ENCODE data around the gene CAP2.

CAP2 gene

DNA sequence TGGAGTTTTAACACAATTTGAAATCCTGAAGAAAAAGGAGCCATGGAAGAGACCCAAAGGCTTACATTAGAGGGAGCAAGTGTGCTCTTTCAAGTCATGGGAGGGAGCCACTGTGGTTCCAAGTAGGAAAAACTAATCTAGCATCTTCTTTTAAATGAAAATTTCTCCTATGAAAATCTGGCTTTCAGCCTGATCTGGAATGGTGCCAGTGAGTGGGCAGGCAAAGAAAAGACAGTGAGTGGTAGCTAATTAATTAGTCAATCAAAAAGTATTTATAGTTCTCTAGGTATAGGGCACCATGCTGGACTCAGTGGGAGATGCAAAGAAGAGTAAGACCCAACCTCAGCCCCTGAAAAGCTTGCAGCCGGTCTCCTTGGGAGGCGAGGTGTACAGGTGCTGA lies 21.9 kb downstream of the CAP2 start:
- no peak for ATAC-seq
- TF ChIP-seq ZNF8 (CRISPR knock-in tag; IDR thresholded peaks at IDR 0.05): no peak
- TF ChIP-seq TOX (CRISPR knock-in tag; IDR thresholded peaks at IDR 0.05; ENCODE audit: borderline replicate concordance): no peak

DNA sequence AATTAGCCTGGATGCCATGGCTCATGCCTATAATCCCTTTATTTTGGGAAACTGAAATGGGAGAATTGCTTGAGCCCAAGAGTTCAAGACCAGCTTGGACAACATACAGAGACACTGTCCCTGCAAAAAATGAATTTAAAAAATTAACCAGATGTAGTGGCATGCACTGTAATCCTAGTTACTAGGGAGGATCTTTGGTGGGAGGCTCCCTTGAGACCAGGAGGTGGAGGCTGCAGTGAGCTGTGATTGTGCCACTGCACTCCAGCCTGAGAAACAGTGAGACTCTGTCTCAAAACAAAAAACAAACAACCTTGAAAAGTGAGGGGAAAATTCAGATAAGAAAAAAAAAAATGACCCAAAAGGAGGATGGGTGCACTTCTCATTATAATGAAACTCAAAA lies 23.4 kb downstream of the CAP2 start:
- no peak for ATAC-seq
- no peak for TF ChIP-seq ZNF70 (CRISPR knock-in tag; IDR thresholded peaks at IDR 0.05)
- TF ChIP-seq ZFP30 (CRISPR knock-in tag; IDR thresholded peaks at IDR 0.05): no peak
- TF ChIP-seq, protein P1, sequence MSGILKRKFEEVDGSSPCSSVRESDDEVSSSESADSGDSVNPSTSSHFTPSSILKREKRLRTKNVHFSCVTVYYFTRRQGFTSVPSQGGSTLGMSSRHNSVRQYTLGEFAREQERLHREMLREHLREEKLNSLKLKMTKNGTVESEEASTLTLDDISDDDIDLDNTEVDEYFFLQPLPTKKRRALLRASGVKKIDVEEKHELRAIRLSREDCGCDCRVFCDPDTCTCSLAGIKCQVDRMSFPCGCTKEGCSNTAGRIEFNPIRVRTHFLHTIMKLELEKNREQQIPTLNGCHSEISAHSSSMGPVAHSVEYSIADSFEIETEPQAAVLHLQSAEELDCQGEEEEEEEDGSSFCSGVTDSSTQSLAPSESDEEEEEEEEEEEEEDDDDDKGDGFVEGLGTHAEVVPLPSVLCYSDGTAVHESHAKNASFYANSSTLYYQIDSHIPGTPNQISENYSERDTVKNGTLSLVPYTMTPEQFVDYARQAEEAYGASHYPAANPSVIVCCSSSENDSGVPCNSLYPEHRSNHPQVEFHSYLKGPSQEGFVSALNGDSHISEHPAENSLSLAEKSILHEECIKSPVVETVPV (CRISPR knock-in tag; IDR thresholded peaks at IDR 0.05): no peak
- TF ChIP-seq RARB (CRISPR knock-in tag; IDR thresholded peaks at IDR 0.05): no peak
- no peak for TF ChIP-seq GLIS3 (CRISPR knock-in tag; IDR thresholded peaks at IDR 0.05)
- no peak for TF ChIP-seq TOX (CRISPR knock-in tag; IDR thresholded peaks at IDR 0.05; ENCODE audit: borderline replicate concordance)

DNA sequence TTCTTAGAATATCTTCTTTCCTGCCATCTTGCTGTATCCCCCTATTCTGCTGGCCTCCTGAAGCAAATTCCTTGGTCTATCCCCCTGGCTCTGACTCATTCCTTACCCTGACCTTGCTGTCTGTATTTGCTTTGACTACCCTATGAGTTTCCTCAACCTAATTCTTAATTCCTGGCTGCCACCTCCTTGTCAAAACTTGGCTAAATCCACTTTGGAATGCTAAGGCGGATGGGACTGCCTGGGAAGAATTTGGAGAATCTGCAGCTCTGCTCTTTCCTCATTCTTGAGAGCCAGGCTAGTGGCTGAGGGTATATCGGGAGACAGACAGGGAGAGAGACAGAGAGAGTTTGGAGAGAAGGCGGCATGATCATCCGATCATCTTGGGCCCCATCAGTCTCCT lies 24.4 kb downstream of the CAP2 start:
- ATAC-seq: peak; percentile 94
- TF ChIP-seq, protein P2, sequence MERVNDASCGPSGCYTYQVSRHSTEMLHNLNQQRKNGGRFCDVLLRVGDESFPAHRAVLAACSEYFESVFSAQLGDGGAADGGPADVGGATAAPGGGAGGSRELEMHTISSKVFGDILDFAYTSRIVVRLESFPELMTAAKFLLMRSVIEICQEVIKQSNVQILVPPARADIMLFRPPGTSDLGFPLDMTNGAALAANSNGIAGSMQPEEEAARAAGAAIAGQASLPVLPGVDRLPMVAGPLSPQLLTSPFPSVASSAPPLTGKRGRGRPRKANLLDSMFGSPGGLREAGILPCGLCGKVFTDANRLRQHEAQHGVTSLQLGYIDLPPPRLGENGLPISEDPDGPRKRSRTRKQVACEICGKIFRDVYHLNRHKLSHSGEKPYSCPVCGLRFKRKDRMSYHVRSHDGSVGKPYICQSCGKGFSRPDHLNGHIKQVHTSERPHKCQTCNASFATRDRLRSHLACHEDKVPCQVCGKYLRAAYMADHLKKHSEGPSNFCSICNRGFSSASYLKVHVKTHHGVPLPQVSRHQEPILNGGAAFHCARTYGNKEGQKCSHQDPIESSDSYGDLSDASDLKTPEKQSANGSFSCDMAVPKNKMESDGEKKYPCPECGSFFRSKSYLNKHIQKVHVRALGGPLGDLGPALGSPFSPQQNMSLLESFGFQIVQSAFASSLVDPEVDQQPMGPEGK (CRISPR knock-in tag; IDR thresholded peaks at IDR 0.05; ENCODE audit: borderline replicate concordance): no peak
- no peak for TF ChIP-seq PPARA (CRISPR knock-in tag; IDR thresholded peaks at IDR 0.05; ENCODE audit: borderline replicate concordance)
- no peak for TF ChIP-seq GLIS3 (CRISPR knock-in tag; IDR thresholded peaks at IDR 0.05)
- TF ChIP-seq BACH2 (CRISPR knock-in tag; IDR thresholded peaks at IDR 0.05; ENCODE audit: borderline replicate concordance): no peak
- no peak for TF ChIP-seq ZC3H10 (CRISPR knock-in tag; IDR thresholded peaks at IDR 0.05)
- TF ChIP-seq ESRRG (CRISPR knock-in tag; IDR thresholded peaks at IDR 0.05): no peak
- TF ChIP-seq ZFP30 (CRISPR knock-in tag; IDR thresholded peaks at IDR 0.05): no peak
- TF ChIP-seq TOX (CRISPR knock-in tag; IDR thresholded peaks at IDR 0.05; ENCODE audit: borderline replicate concordance): no peak
- TF ChIP-seq, protein P3, sequence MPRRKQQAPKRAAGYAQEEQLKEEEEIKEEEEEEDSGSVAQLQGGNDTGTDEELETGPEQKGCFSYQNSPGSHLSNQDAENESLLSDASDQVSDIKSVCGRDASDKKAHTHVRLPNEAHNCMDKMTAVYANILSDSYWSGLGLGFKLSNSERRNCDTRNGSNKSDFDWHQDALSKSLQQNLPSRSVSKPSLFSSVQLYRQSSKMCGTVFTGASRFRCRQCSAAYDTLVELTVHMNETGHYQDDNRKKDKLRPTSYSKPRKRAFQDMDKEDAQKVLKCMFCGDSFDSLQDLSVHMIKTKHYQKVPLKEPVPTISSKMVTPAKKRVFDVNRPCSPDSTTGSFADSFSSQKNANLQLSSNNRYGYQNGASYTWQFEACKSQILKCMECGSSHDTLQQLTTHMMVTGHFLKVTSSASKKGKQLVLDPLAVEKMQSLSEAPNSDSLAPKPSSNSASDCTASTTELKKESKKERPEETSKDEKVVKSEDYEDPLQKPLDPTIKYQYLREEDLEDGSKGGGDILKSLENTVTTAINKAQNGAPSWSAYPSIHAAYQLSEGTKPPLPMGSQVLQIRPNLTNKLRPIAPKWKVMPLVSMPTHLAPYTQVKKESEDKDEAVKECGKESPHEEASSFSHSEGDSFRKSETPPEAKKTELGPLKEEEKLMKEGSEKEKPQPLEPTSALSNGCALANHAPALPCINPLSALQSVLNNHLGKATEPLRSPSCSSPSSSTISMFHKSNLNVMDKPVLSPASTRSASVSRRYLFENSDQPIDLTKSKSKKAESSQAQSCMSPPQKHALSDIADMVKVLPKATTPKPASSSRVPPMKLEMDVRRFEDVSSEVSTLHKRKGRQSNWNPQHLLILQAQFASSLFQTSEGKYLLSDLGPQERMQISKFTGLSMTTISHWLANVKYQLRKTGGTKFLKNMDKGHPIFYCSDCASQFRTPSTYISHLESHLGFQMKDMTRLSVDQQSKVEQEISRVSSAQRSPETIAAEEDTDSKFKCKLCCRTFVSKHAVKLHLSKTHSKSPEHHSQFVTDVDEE (CRISPR knock-in tag; IDR thresholded peaks at IDR 0.05): no peak
- TF ChIP-seq OSR1 (CRISPR knock-in tag; IDR thresholded peaks at IDR 0.05): no peak
- TF ChIP-seq, protein P1 (CRISPR knock-in tag; IDR thresholded peaks at IDR 0.05): no peak
- no peak for TF ChIP-seq ARNTL (CRISPR knock-in tag; IDR thresholded peaks at IDR 0.05; ENCODE audit: borderline replicate concordance, low read depth)
- TF ChIP-seq, protein P4, sequence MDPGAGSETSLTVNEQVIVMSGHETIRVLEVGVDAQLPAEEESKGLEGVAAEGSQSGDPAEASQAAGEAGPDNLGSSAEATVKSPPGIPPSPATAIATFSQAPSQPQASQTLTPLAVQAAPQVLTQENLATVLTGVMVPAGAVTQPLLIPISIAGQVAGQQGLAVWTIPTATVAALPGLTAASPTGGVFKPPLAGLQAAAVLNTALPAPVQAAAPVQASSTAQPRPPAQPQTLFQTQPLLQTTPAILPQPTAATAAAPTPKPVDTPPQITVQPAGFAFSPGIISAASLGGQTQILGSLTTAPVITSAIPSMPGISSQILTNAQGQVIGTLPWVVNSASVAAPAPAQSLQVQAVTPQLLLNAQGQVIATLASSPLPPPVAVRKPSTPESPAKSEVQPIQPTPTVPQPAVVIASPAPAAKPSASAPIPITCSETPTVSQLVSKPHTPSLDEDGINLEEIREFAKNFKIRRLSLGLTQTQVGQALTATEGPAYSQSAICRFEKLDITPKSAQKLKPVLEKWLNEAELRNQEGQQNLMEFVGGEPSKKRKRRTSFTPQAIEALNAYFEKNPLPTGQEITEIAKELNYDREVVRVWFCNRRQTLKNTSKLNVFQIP (CRISPR knock-in tag; IDR thresholded peaks at IDR 0.05; ENCODE audit: borderline replicate concordance, low read depth): no peak
- TF ChIP-seq CSDC2 (CRISPR knock-in tag; IDR thresholded peaks at IDR 0.05): no peak
- TF ChIP-seq ZFP3 (CRISPR knock-in tag; IDR thresholded peaks at IDR 0.05): no peak
- TF ChIP-seq ISL1 (CRISPR knock-in tag; IDR thresholded peaks at IDR 0.05): no peak
